Measurements from ENCODE around the gene RASA1.

GRCh38 chr5:87231037-87231808 lies 36.5 kb upstream of the RASA1 start:
- TF ChIP-seq SUPT5H (IDR thresholded peaks at IDR 0.05): no peak
- no peak for TF ChIP-seq ZBED1 (IDR thresholded peaks at IDR 0.05)
- no peak for TF ChIP-seq ZNF274 (IDR thresholded peaks at IDR 0.05; ENCODE audit: borderline replicate concordance, low read depth, low read length)
- TF ChIP-seq, protein P1, sequence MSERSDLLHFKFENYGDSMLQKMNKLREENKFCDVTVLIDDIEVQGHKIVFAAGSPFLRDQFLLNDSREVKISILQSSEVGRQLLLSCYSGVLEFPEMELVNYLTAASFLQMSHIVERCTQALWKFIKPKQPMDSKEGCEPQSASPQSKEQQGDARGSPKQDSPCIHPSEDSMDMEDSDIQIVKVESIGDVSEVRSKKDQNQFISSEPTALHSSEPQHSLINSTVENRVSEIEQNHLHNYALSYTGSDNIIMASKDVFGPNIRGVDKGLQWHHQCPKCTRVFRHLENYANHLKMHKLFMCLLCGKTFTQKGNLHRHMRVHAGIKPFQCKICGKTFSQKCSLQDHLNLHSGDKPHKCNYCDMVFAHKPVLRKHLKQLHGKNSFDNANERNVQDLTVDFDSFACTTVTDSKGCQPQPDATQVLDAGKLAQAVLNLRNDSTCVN (CRISPR knock-in tag; IDR thresholded peaks at IDR 0.05): no peak
- no peak for TF ChIP-seq RCOR1 (IDR thresholded peaks at IDR 0.05; ENCODE audit: borderline replicate concordance in 1 of 2, low read depth in 2 of 2, low read length in 2 of 2)
- no peak for TF ChIP-seq GATA2 (CRISPR knock-in tag; IDR thresholded peaks at IDR 0.05)
- no peak for TF ChIP-seq NR3C1 (CRISPR knock-in tag; IDR thresholded peaks at IDR 0.05)

All from K562 (cell line).